ENCODE results near the gene PELI2. TPM values are rescaled to one million over a fixed set of nuclear protein-coding genes. Genes with fewer than 3 reads are reported as not detected.

The PELI2 gene
- total and polyA plus RNA-seq, 2 of the 4 experiments (the other 2 are of a cell fraction), result 6.0 to 36.7 TPM

DNA sequence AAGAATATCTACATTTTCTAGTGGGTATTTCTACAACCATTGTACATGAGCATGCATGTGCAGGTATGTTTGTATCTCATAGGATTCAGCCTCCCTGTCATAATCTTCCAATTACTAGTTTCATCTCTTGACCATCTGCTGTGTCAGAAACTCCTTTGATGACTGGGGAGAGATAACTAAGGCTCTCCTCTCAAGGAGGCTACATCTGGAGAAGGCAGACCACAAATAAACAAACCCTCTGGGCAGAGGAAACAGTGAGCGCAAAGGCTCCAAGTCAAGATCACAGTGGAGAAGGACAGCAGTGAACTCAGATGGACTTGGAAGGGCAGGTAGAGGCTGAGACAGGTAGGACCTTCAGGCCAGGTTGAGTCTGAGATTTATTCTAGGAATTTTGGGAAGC is 166.4 kb downstream of the PELI2 start:
- Histone ChIP-seq H3K18ac (ENCODE audit: low read depth, low read length) (no peak overlapping the region), H4K91ac (ENCODE audit: insufficient read depth, low read depth, low read length) (no peak overlapping the region), H3K4me2 (ENCODE audit: low read depth, low read length) (no peak overlapping the region), H2BK5ac (ENCODE audit: low read depth, low read length, poor library complexity, severe bottlenecking) (no peak overlapping the region), H3K14ac (replicated peaks; ENCODE audit: low read depth, low read length) (no peak overlapping the region), H3K4me1 (ENCODE audit: control insufficient read depth, insufficient read depth, low read length) (no peaks in the 10 kb centered on the region), H3K27ac (ENCODE audit: insufficient read depth, low read length) (no peak overlapping the region), H3K9me3 (ENCODE audit: control insufficient read depth, insufficient read depth, low read length) (no peaks in the 10 kb centered on the region), H2AK5ac (ENCODE audit: low read depth, low read length) (no peak overlapping the region), H2AK9ac (replicated peaks; ENCODE audit: low read depth, low read length, poor library complexity) (no peak overlapping the region), H4K20me1 (ENCODE audit: insufficient read depth, low read length) (no peaks in the 10 kb centered on the region), H2BK120ac (ENCODE audit: low read depth, low read length) (no peak overlapping the region), H4K8ac (ENCODE audit: low read depth in 2 of 2, low read length in 2 of 2) (no peak overlapping the region), H4K5ac (ENCODE audit: low read depth, low read length) (no peak overlapping the region), H2BK15ac (ENCODE audit: low read depth, low read length) (no peak overlapping the region), H2AFZ (replicated peaks; ENCODE audit: low read length, poor library complexity) (no peak overlapping the region), H3K27me3 (ENCODE audit: control insufficient read depth, insufficient read depth, low read length) (no peaks in the 10 kb centered on the region), H3K9ac (ENCODE audit: low read depth, low read length) (no peak overlapping the region), H3K9me1 (ENCODE audit: insufficient read depth, low read length) (no peaks in the 10 kb centered on the region; the same call in 1 of the 2 replicates), H3K79me1 (ENCODE audit: low read depth in 1 of 2, low read length in 2 of 2) (no peaks in the 10 kb centered on the region), H3K36me3 (ENCODE audit: control insufficient read depth, insufficient read depth, low read length) (peaks cover 9% of the 10 kb centered on the region), H3K4me3 (ENCODE audit: insufficient read depth, low read depth, low read length) (no peak overlapping the region), H2BK20ac (ENCODE audit: low read depth, low read length) (no peak overlapping the region), H3K4ac (ENCODE audit: low read depth, low read length) (no peak overlapping the region), H3K56ac (ENCODE audit: extremely low read depth, insufficient read depth, low read length) (no peak overlapping the region), H3K23ac (ENCODE audit: low read depth, low read length) (no peak overlapping the region)
- dilution Hi-C loops (cut with HindIII; ENCODE audit: low sequenced_read_pairs, unreplicated experiment), result no loop called here
- in situ Hi-C loops (cut with MboI; ENCODE audit: low sequenced_read_pairs), result no loop called here
- no peak for TF ChIP-seq RAD21 (IDR thresholded peaks at IDR 0.05; ENCODE audit: low read length)
- no peak for ATAC-seq (ENCODE audit: low read depth)
- ChIA-PET POLR2A (ENCODE audit: unreplicated experiment) (no interaction called here), CTCF (no interaction called here)
- peak; percentile 46 for DNase-seq
- WGBS, 2 experiments (ENCODE audit: extremely low coverage in 2 of 2, insufficient read length in 1 of 2), result 100% methylated on average over 1 of the region's 1 CpG; no CpG with 5 or more reads in 1 of the 2 experiments
- intact Hi-C loops (cut with micrococcal nuclease), result no loop called here
- BruUV-seq (replicated peaks), result no TSS peak
